Putamen (tissue), 1 donor: Measurements from ENCODE around the gene COL27A1.

Source experiments
- DNase-seq: peaks from one replicate; pipeline ENCODE4 v3.0.0-alpha.2; 2016; ENCODE audit warnings: low spot score

Gene COL27A1

GRCh38 chr9:114149181-114149580, 6.2 kb upstream of the COL27A1 start:
- DNase-seq, result no peak

DNA sequence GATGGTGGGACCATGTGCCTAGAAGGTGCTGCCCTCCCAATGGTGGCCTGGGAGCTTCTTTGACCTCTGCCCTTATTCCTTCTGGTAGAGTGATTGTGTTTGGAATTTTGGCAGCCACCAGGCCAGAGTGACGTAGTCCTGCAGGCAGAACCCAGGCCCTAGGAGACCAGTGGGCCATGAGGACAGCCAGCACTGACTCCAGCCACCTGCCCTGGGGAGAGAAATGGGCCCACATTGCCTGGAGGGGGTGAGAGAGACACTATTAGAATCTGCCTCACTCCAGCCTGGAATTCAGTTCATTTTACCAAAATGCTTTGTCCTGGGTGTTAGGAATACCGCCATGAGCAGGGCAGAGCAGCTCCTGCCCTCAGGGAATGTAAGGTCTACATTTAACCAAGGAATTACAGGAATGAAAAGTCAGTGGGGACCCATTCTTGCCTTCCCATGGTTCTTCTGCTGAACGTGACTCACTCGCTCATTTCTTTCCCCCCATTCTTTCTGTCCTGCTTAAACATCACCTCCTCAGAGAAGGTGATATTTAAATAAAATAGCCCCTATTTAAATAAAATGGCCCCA, 5.5 kb upstream of the COL27A1 start:
- DNase-seq, result no peak

- no peak for DNase-seq
Observed at GRCh38 chr9:114150608-114151007, 4.7 kb upstream of the COL27A1 start.

- no peak for DNase-seq
Observed at GRCh38 chr9:114151426-114151956, 3.8 kb upstream of the COL27A1 start.

GRCh38 chr9:114153761-114154599, 1.4 kb upstream of the COL27A1 start:
- DNase-seq, result no peak

- no peak for DNase-seq
Observed at GRCh38 chr9:114154600-114155102, 686 bp upstream of the COL27A1 start.

- DNase-seq, result no peak
Observed at GRCh38 chr9:114155995-114156656, 789 bp downstream of the COL27A1 start.

DNA sequence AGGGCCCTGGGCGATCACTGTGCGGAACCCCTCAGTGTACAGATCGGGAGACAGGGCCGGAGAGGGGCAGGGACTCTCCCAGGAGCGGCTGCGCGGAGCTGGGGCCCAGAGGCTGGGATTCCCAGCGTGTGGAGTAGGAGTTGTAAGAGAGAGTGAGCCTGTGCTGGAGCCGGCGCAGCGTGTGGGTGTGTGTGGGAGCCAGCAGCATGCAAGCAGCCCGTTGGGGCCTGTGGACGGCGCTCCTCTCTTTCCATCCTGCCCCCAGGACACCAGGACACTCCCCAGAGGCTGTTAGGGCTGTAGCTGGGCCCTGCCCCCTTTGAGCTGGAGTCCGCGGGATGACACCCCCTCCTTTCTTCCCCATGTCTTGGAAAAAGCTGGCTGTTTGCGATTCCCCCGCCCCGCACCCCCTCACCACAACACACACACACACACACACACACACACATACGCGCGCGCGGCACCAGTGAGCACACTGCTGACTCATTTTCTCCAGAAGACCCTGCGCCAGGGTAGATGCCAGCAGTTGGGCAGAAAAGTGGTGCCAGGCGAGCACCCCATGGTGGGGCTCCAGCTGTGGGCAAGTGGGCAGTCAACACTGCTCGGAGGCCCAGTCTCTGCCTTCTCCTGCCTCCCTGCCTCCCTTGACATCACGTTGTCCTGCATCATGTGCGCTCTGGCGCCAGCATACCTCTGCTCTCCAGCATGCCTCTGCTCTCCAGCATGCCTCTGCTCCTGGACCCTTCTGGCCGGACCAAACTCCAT, 1.5 kb downstream of the COL27A1 start:
- no peak for DNase-seq

GRCh38 chr9:114157516-114158176, 2.3 kb downstream of the COL27A1 start:
- DNase-seq, result no peak

GRCh38 chr9:114158482-114159130, 3.3 kb downstream of the COL27A1 start:
- no peak for DNase-seq

DNA sequence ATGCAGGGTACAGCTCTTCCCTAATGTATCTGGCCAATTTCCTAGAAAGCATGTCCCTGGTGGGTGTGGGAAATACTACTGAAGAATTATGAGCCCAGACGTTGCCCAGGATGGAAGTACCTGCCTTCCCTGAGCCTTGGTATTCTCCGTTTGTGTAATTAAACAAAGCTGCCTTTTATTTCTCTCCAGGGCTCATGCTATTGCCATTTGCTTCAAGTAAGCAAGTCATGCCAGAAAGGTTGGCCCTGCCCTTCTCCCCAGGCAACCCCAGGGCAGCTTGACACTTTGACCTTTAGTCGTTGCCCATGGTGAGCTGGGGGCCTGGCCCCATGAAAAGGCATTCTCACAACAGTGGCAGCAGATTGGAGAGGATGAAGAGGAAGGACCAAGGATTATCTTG, 4.4 kb downstream of the COL27A1 start:
- no peak for DNase-seq

DNA sequence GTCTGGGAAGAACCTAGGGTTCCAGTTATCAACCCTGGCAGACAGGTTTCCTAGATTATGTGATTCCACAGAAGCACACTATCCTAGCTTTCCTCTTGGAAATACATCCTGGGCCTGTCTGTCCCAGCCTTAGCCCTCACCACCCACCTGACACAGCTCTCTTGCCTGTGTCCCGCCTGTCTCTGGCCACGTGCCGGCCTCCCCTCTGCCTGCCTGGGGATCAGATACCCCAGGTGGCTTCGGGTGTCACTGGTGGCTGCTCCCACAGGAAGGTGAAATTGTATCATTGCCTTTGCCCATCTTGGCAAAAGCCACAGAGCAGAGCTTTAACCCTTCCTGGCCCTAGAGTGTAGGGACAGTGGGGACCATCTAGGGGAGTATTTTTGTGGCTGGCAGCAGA, 6.2 kb downstream of the COL27A1 start:
- DNase-seq, result no peak

- no peak for DNase-seq
Observed at GRCh38 chr9:114163517-114163951, 8.2 kb downstream of the COL27A1 start.

GRCh38 chr9:114164191-114164794, 9.0 kb downstream of the COL27A1 start:
- no peak for DNase-seq

GRCh38 chr9:114165407-114166102, 10.2 kb downstream of the COL27A1 start:
- DNase-seq, result no peak

- DNase-seq, result no peak
Observed at GRCh38 chr9:114166103-114166470, 10.8 kb downstream of the COL27A1 start.

GRCh38 chr9:114166614-114167572, 11.6 kb downstream of the COL27A1 start:
- no peak for DNase-seq

- no peak for DNase-seq
Observed at GRCh38 chr9:114167591-114168091, 12.3 kb downstream of the COL27A1 start.
